ENCODE results near the gene DSG3.

The DSG3 gene

DNA sequence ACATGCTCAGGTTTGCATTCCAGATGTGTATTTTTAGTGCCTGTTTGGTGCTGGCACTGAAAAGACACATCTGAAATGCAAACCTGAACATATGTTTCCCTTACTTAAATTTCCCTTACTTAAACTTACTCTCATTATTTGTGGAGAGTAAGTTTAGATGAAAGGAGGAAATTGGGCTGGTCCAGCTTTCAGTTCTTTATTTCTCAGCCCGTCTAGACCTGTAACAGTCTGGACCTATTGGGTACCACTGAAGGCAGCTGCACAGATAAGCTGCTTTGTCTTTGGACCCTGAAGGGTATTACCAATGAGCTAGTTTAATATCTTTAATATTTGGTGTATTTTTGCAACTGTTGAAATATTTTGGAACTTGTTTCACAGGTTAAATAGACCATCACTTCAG lies 17.0 kb upstream of the DSG3 start:
- DNase-seq (ENCODE audit: extremely low read depth in 1 of 2, low read depth in 1 of 2), result no peak

DNA sequence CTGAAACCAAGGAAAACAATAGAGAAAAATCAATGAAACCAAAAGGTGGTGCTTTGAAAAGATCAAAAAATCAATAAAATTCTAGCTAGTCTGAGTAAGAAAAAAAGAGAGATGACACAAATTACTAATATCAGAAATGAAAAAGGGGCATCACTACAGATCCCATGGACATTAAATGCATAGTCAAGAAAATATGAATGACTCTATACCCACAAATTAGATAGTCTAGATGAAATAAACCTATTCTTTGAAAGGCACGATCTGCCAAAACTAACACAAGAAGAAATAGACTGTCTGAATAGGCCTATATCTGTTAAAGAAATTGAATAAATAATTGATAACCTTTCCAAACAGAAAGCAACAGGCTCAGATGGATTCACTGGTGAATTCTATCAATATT lies 15.2 kb upstream of the DSG3 start:
- DNase-seq (ENCODE audit: extremely low read depth in 1 of 2, low read depth in 1 of 2), result no peak

DNA sequence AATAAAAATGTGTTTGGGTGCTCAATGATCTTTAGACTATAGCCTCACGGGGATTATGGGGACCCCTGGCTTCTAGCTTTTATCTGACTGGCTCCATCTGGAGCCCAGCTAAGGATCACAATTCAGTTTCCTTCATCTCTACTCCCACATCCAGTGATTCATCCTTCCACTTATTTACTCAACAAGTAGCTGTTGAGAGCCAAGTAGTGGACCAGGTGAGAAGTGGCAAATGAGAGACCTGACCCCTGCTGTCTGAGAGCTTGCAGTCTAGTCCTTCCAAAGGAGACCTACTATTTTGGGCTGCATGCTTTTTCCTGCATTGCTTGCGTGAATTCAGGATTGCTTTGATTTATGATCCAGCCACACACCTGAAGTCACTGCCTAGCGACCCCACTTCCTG lies 10.7 kb upstream of the DSG3 start:
- DNase-seq (ENCODE audit: extremely low read depth in 1 of 2, low read depth in 1 of 2), result no peak

- no peak for DNase-seq (ENCODE audit: extremely low read depth in 1 of 2, low read depth in 1 of 2)
These were observed 9.1 kb upstream of the DSG3 start for GRCh38 chr18:31438402-31438801.

DNA sequence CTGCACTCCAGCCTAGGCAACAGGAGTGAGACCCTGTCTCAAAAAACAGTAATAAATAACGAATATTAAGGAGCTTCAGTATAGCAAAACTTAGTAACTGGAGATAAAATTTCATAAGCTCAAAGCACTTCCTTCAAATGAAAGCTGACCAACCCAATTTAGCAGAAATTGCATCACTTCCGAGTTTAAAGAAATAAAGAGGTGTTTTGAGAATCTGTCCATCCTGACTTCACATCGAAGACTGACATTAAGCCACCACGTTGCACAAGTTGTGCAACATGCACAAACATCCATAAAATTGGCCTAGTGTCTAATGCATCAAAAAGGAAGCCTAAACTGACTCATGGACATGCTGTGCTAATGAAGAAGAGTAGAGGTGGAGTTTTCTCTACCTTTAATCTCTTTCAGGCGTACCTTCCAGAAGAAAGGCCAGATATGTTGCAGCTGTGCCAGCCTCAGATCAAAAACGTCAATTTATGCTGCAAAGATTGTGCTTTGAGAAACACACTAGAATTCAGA lies 7.7 kb upstream of the DSG3 start:
- no peak for DNase-seq (ENCODE audit: extremely low read depth in 1 of 2, low read depth in 1 of 2)

DNA sequence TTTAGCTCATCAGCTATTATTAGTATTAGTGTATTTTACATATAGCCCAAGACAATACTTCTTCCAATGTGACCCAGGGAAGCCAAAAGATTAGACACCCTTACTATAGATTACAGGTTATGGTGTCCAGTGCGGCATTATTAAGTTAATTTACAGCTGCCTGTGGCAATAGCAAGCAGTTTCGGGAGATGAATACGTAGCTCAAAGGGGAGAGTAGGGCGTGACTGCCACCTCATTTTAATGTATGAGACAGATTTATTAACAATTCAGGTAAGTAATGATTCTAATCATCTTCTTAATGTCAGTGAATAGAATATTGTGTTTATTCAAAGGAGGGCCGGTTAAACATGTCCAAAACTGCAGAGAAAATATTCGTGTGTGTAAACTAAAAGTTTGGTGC lies 6.8 kb upstream of the DSG3 start:
- DNase-seq (ENCODE audit: extremely low read depth in 1 of 2, low read depth in 1 of 2), result no peak

- no peak for DNase-seq (ENCODE audit: extremely low read depth in 1 of 2, low read depth in 1 of 2)
These were observed 6.0 kb upstream of the DSG3 start for GRCh38 chr18:31441493-31441892.

DNA sequence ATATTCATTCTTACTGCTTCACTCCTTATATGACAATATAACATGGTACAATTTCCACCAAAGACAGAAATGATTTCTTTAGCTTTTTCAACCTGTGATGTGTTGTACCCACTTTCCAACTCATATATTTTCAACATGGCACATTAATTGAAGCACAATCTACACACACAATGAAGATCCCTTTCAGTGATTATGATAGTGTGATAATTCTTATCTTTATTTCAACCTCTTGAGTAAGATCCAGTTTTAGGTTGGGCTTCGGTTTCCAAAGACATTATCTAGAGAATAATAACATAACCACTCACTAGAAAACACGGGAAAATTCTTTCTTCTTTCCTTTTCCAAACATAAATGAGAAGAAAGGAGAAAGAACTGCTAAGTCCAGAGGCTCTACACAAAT lies 3.4 kb upstream of the DSG3 start:
- DNase-seq (ENCODE audit: extremely low read depth in 1 of 2, low read depth in 1 of 2), result no peak

- DNase-seq (ENCODE audit: extremely low read depth in 1 of 2, low read depth in 1 of 2), result no peak
These were observed 1.6 kb upstream of the DSG3 start for GRCh38 chr18:31445908-31446307.

GRCh38 chr18:31446854-31447253 lies 687 bp upstream of the DSG3 start:
- DNase-seq (ENCODE audit: extremely low read depth in 1 of 2, low read depth in 1 of 2), result no peak

DNA sequence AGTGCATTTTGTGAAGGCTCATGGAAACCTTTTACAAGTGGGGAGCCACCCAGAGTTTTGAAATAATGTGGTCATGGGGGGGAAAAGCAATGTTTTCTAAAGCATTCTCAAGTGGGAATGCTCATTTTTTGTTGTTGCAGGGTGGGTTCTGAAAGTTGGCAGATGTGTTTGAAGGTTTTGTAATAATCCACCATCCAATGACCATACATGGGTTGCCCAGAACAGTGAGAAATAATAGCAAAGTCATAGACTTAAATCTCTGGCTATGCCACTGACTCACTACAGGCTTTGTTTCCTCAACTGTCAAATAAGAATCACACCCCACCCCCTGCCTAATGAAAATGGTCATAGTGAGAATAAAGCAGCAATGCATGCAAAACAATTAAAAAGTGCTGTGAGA lies 2.9 kb downstream of the DSG3 start:
- DNase-seq (ENCODE audit: extremely low read depth in 1 of 2, low read depth in 1 of 2), result no peak

DNA sequence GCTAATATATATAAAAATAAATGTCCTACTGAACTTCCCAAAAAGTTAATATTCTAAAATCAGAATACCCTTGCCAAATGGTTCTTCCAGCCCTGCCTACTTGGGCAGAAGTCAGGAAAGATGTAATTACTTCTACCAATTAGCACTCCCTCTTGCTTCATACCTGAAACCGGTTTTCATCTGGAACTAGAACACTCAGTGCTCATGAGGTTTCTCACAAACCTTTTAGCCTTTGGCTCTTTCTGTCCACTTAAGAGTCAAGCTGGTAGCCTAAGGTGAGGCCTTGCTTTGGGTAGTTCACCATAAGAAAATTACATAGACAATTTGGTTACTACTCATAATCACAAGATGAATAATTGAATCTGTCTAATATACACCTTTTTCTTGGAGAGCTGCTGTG lies 4.1 kb downstream of the DSG3 start:
- DNase-seq (ENCODE audit: extremely low read depth in 1 of 2, low read depth in 1 of 2), result no peak

GRCh38 chr18:31454066-31454708 lies 6.6 kb downstream of the DSG3 start:
- no peak for DNase-seq (ENCODE audit: extremely low read depth in 1 of 2, low read depth in 1 of 2)

DNA sequence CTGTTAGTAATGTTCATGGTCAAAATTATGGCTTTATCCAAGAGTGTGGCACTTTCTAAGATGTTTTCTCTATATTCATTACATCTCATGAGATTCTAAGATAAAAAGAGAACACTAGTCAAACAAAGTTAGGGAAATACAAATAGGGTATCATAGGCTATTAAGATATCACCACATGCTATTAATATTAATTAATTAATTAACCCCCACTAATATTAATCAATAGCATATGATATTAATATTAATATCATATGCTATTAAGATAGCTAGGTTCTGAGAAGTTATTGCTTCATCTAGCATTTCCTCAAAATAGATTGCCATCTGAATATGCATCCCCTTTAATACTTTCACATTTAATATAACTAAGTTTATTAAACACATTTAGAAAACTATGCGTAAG lies 22.1 kb downstream of the DSG3 start:
- no peak for DNase-seq (ENCODE audit: extremely low read depth in 1 of 2, low read depth in 1 of 2)

GRCh38 chr18:31478688-31479087 lies 31.1 kb downstream of the DSG3 start:
- DNase-seq (ENCODE audit: extremely low read depth in 1 of 2, low read depth in 1 of 2), result no peak

GRCh38 chr18:31482051-31482450 lies 34.5 kb downstream of the DSG3 start:
- no peak for DNase-seq (ENCODE audit: extremely low read depth in 1 of 2, low read depth in 1 of 2)

DNA sequence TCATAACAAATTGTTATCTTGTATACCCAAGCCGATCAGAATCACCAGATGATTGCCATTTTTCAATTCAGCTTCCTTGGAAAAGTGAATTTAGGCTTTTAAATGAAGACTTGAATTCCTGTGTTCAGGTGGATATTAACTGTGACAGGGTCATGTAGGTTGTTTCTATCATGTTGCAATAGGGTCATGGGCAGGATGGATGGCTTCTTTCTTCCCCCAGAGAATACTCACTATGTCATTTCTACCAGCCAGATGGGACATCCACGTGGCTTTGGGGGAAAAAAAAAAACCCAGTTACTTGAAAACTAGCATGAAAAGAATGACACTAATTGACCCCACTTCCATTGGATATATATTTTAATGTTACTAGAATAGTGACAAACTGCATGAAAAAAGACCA lies 35.9 kb downstream of the DSG3 start:
- no peak for DNase-seq (ENCODE audit: extremely low read depth in 1 of 2, low read depth in 1 of 2)

DNA sequence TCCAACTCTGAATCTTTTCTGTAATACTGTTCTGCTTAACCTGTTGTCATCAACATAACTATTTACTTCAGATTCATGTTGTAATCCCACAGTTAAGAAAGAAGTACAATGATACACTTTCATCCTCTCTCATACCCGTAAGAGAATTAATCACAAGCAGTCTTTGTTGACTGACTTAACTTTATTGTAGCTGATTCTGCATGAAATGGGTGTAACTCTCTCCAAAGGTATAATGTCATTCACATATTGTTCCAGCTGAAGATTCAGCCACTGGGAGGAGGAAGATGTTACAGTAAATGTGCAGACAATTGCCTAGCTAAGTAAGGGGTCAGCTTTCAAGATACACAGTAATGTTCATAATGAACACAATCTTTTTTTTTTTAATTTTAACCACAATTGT lies 36.9 kb downstream of the DSG3 start:
- no peak for DNase-seq (ENCODE audit: extremely low read depth in 1 of 2, low read depth in 1 of 2)

GRCh38 chr18:31486165-31486564 lies 38.6 kb downstream of the DSG3 start:
- no peak for DNase-seq (ENCODE audit: extremely low read depth in 1 of 2, low read depth in 1 of 2)

DNA sequence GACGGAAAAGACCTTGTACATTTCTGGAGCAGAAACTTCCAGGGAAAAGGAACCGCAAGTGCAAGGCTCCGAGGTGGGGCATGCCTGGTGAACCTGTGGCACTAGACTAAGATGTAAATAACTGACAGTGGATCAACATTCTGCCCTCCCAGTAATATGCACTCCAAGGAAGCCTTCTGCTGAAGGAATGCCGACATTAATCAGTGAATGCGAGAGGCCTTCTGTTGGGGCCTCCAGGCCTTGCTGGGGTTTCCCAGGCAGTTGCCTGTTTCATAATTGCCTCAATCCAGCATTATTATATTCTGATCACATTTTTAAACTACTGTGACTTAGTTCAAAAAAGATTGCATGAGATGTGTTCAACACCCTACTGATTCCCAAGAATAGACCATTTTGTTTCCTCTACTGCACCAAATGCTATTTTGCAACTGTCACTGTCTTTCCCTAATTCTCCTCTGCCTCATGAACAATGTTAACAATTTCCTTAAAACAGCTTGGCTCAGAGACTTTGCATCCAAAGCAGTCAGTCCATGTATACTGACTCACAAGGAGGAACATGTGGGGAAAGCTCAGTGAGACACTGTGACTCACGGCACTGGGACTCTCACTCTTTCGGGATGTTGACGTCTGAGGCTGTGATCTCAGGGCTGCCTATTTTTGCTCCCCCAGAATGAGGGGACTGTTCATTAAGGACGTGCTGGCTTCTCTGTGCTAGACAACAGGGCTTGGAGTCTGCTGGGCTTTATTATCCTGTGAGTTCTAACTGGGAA lies 39.9 kb downstream of the DSG3 start:
- DNase-seq (ENCODE audit: extremely low read depth in 1 of 2, low read depth in 1 of 2), result no peak

DNA sequence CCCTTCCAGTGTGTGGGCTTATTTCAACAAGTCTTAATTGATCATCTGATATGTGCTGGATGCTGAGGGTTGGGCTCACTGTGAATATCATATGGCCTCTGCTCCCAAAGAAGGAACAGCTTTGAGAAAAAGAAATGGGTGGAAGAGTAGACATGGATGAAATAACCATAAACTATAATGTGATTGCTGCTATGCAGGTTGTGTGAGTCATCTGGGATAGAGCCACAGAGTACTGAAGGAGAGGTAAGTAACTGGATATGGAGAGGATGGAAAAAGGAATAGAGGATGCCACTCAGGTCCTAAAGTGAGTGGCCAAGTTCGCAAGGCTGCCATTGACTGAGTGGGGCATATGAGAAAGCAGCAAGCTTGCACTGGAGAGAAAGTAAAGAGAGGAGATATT lies 41.8 kb downstream of the DSG3 start:
- DNase-seq (ENCODE audit: extremely low read depth in 1 of 2, low read depth in 1 of 2), result no peak

- no peak for DNase-seq (ENCODE audit: extremely low read depth in 1 of 2, low read depth in 1 of 2)
These were observed 42.8 kb downstream of the DSG3 start for GRCh38 chr18:31490387-31490786.

GRCh38 chr18:31490833-31491232 lies 43.3 kb downstream of the DSG3 start:
- no peak for DNase-seq (ENCODE audit: extremely low read depth in 1 of 2, low read depth in 1 of 2)

Measured in stimulated activated CD8-positive, alpha-beta memory T cell treated with anti-CD3 and anti-CD28 coated beads, Interleukin-7, amount 100 ng/mL, for 48 hours (primary cell).